ENCODE data around the gene CRB2.

The CRB2 gene

GRCh38 chr9:123408313-123409262, 52.6 kb downstream of the CRB2 start:
- no peak for DNase-seq

DNA sequence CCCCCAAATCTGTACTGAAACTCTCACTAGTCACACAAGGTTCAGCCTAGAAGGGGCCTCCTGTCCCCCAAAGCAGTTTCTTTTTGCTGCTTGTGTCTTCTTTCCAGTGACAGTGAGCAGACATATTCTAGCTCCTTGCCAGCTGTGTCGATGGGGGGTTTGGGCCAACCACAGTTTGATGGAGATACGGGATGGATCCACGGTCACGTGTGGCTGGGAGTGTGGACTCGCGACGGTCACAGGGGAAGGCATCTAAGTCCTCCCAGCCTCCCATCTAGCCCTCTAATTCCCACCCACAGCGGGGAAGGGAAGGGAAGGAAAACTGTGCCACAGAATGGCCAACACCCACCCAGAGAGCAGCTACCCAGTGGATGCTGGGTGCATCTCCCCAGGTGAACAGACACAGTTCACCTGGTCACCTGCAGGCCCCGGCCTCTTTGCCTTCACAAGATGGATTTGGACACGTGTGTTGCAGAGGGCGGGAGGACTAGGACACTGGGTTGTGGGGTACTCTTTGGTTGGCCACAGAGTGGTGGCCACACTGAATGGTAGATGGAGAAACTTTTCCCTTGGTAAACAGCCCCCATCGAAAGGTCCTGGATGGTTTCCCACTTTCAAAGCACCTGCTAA, 54.4 kb downstream of the CRB2 start:
- DNase-seq = no peak

GRCh38 chr9:123411191-123411590, 55.2 kb downstream of the CRB2 start:
- no peak for DNase-seq

DNA sequence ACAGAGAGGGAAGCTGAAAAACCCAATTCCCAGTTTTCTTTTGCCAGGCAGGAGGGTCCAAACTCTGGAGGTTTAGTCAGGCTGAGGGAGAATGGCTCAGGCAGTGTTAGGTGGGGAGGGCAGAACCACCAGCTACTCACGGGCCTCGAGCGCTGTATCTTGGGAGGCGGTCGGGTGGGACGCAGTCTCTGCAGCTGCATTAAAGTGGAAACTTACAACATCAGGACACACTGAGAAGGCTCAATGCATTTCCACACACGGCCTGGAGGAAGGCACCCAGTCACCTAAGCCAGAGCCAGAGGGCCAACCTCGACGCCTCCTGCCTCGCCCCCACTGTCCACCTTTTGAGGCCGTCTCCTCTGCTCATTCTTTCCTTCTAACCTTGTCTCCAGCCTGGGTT, 55.6 kb downstream of the CRB2 start:
- DNase-seq = no peak

DNA sequence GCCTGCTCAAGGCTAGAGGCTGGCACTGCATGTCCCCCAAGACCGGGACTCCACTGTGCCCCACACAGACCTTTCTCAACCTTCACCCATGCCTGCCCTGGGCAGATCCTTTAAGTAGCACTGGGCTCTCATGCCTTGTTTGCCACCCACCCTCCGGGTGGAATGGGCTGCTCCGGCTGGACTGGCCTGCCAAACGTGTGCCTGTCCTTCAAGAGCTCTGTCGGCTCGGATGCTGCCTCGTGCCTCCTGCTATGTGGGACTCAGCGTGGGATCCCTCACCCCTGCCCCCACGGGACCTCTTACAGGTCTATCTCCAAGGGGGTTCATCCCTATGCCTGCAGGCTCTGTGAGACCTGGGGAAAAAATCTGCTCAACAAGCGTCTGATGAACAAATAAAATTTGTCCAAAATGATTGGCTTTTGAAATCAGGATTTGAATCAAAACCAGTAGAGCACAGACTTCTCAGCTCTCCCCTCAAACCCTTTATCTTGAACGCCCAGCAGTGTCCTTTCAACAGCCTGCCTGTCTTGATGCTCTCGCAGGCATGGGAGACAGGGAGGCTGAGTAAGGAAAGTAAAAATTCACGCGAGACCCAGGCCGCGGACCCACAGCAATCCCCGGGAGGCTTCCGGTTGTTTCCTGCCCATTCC, 56.3 kb downstream of the CRB2 start:
- DNase-seq = no peak

- no peak for DNase-seq
These were observed 58.2 kb downstream of the CRB2 start for GRCh38 chr9:123414204-123414603.

DNA sequence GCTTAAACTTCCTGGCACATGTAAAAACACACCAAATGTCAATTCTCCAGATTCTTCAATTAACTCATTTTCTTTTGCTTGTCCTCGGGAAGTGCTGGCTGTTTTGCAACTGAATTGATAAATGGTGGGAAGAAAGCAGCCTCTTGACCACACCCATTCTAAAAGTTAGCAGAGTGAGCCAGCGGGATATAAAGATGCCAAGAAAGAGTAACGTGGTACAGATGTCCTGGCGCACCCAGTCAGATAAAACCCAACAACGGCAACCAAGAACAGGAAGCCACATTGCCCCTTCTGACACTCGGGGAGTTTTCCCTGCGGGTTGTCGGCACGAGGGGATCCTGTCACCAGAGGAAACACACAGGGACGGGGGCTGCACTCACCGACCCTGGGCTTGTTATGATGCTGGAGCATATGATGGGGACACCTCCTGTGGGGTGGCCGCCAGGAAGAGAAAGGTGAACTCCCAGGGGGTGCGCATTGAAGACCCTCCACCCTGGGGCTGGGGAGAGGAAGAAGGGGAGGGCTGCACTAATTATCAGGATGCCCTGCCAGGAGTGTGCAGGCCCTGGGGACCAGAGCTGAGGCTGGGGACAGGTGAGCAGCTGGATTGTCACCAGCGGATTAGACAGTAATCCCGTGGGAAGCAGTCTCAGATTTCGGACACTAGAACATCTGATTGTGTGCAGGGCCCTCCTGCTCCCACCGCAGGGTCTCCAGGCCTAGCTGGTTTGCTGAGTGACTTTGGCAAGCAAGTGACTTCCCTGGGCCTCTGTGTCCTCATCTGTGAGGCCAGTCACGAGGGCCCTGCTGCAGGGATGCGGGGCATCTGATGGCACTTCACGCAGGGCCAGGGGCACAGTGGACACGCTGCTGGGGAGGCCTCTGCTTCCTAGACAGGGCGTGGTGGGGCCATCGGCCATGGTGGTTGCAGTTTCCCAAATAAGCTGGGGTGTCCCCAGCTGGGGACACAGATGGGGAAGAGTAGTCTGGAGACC, 59.2 kb downstream of the CRB2 start:
- DNase-seq = no peak

DNA sequence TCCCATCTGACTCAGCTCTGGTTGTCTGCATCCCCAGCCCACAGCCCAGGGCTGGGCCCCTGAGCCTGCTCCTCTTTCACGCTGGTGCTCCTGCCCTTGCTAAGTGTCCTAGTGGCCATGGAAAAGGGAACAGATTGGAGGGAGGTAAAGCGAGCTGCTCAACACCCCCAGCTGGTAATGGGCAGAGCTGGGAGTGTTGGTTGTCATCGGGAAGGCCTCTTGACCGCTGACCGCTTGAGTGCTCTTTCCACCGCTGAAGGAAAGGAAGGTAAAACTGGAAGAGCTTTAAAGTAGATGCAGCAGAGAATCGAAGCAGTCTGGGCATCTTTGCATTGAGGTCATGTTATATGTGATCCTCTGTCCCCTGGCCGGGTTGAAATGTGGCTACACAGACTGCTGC, 60.2 kb downstream of the CRB2 start:
- DNase-seq = no peak

- no peak for DNase-seq
These were observed 61.5 kb downstream of the CRB2 start for GRCh38 chr9:123417289-123418051.

- no peak for DNase-seq
These were observed 62.0 kb downstream of the CRB2 start for GRCh38 chr9:123418052-123418430.

- no peak for DNase-seq
These were observed 62.5 kb downstream of the CRB2 start for GRCh38 chr9:123418506-123418905.

GRCh38 chr9:123419091-123419490, 63.1 kb downstream of the CRB2 start:
- no peak for DNase-seq

GRCh38 chr9:123419721-123420591, 64.0 kb downstream of the CRB2 start:
- no peak for DNase-seq

- DNase-seq = no peak
These were observed 64.7 kb downstream of the CRB2 start for GRCh38 chr9:123420592-123421111.

DNA sequence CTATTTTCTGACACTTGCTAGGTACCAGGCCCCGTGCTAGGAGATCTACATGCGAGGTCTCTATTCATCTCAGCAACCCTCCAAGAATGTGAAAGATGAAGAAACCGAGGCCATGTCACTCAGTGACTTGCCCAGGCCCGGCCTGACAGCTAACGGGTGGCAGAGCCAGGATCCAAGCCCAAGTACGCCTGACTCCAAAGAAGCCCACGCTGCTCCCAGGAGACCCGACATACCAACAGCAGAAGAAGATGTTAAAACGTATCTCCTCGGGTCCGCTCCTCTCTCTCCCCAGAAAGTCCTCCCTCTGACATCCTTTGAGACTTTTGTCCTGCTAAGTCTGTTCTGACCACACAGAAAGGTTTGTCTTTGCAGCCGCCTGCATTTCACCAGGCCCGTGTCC, 65.2 kb downstream of the CRB2 start:
- no peak for DNase-seq

DNA sequence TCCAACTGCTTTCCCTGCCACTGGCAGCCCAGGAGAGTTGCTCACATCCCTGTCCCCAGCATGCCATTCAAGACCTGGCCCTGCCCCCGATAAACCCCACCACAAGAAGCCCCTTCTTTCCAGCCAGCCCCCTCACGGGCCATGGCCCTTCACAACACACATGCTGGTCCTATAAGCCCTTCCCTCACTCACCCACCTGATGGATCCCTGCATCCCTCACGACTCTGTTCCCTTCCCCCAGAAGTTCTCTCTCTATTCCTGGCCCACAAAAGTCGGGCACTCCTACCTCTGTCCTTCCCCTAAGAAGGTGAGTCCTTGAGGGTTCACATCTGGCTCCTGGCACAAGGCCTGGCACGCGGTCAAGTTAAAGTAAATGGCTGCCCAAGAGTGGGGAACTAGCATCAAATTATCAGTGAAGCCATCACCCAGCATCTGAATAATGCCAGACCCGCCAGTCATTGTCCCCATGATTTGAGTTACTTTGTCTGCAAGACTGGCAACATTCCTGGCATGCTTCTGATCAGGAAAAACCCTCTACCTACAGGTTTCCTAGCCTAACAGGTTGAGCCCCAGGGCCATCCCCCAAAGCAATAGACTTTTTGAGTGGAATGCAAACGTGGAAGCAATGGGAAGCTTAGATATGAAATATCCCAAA, 65.9 kb downstream of the CRB2 start:
- no peak for DNase-seq

DNA sequence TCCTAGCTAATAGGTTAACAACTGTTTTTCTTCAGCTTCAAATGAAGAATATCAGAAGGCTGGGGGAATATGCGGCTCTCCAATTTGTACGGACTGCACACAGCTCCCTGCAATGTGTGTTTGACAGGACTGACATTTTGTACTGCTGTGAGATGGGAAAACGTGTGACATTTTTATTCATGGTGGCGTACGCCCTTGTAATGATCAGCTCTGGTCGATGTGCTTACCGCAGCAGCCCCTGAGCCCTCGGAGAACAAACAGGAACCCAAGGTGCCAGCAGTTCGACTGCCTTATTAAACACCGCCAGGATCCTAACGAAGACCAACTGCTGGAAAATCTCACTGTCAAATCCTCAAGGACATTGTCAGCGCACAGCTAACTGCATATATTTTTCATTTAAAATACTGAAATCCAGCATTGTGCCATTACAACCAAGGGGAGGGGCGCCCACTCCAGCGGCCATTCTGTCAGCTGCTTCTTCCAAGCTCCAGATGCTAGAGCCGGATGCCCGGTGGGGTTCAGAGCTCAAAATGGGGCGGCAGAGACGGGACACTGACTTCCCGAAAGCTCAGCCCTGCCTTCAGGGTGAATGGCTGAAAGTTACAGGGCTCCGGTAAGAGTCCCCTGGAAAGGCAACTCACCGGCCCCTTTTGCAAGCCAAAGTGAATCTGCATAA, 66.8 kb downstream of the CRB2 start:
- DNase-seq = no peak

GRCh38 chr9:123423311-123423640, 67.3 kb downstream of the CRB2 start:
- DNase-seq = no peak

DNA sequence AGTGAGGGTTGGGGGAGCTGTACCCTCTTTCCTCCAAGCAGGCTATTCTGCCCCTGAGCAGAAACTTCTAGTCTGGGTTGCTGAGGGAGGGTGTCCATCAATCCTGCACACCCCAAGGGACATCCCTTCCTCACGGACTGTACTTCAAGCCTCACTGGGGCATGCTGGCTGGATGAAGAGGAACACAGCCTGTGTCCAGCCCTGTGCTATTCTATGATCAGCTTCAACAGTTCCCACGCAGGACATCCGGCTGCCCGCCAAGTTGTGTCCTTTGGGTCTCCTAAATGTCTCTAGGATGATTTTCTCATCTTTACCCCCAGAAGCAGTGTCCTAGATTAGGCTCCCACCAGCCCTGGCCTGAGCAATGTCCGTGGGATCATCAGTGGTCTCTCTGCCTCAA, 68.1 kb downstream of the CRB2 start:
- no peak for DNase-seq

All from activated T-cell treated with anti-CD3 and anti-CD28 coated beads for 4 hours (primary cell).